ENCODE measurements around the gene STXBP1. TPM values are rescaled to one million over a fixed set of nuclear protein-coding genes. Genes with fewer than 3 reads are reported as not detected.

STXBP1 gene
- total and polyA plus RNA-seq, 2 of the 8 experiments (the other 6 are each of a cell fraction or from before 2014, with no cell fraction given): 11.5 to 60.9 TPM

GRCh38 chr9:127612939-127613582 is 984 bp downstream of the STXBP1 start (continued):
- TF ChIP-seq RXRA (IDR thresholded peaks at IDR 0.05; ENCODE audit: insufficient read depth, low read depth, low read length) (no peak), SIX5 (IDR thresholded peaks at IDR 0.05; ENCODE audit: low read depth, low read length) (no peak), CREB1 (IDR thresholded peaks at IDR 0.05) (no peak), RBBP5 (IDR thresholded peaks at IDR 0.05; ENCODE audit: borderline replicate concordance, low read depth, low read length) (peak; percentile 94), SAP30 (IDR thresholded peaks at IDR 0.05; ENCODE audit: insufficient read depth, insufficient replicate concordance, low read length) (no peak), SP2 (IDR thresholded peaks at IDR 0.05; ENCODE audit: low read length) (no peak)
